Body of pancreas (tissue), 4 donors: ENCODE data around the gene ARID5B.

Source experiments
- POLR2A ChIP-seq, 3 donors: fragments of 450-650 bp; IDR thresholded peaks; one replicate each; pipeline ENCODE4 v1.6.1; 2016; ENCODE audit warnings: antibody characterized with exemption in 3 of 3, mild to moderate bottlenecking in 2 of 3
- TF ChIP-seq, protein P1 (sequence below), 7 experiments: fragments of 450-650 bp in 4 of 7; fragments of 200-600 bp in 3 of 7; sonication (generic) in 3 of 7; IDR thresholded peaks; one replicate each; pipeline ENCODE4 v1.5.1; 2016 to 2019; ENCODE audit warnings: antibody characterized with exemption in 7 of 7

DNA sequence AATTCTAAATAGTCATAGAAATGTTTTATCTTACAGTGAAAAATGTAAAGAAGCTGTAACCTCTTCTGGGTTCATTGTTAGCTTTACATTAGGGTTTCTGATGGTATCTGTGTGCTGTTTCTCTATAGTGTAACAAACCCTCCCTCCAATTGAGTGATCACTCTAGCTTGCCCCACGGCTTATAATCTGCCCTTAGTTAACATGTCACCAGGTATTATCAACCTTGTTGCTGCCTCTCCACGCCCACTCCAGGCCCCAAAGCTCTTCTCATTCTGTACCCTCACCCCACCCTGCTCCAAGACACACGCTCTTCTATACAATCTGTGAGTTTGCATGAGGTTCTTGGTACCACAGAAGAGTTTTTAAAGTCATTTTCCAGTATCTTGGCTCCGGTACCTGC lies 139.4 kb downstream of the ARID5B start:
- TF ChIP-seq, protein P1, sequence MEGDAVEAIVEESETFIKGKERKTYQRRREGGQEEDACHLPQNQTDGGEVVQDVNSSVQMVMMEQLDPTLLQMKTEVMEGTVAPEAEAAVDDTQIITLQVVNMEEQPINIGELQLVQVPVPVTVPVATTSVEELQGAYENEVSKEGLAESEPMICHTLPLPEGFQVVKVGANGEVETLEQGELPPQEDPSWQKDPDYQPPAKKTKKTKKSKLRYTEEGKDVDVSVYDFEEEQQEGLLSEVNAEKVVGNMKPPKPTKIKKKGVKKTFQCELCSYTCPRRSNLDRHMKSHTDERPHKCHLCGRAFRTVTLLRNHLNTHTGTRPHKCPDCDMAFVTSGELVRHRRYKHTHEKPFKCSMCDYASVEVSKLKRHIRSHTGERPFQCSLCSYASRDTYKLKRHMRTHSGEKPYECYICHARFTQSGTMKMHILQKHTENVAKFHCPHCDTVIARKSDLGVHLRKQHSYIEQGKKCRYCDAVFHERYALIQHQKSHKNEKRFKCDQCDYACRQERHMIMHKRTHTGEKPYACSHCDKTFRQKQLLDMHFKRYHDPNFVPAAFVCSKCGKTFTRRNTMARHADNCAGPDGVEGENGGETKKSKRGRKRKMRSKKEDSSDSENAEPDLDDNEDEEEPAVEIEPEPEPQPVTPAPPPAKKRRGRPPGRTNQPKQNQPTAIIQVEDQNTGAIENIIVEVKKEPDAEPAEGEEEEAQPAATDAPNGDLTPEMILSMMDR (IDR thresholded peaks at IDR 0.05), result no peak
- no peak for TF ChIP-seq POLR2A (IDR thresholded peaks at IDR 0.05)
